Measurements from ENCODE around the gene SLC35G6.
A peak's percentile ranks its signal among the peaks of the same experiment; 100 is the strongest.

The SLC35G6 gene

GRCh38 chr17:7496470-7497183 lies 15.4 kb downstream of the SLC35G6 start:
- Histone ChIP-seq H3K4me1 (peaks cover 2% of the 10 kb centered on the region), H3K27me3 (ENCODE audit: low read depth) (no peaks in the 10 kb centered on the region), H3K36me3 (replicated peaks) (peaks cover 65% of the 10 kb centered on the region), H3K4me3 (no peak overlapping the region), H3K9me3 (no peaks in the 10 kb centered on the region)
- no peak for DNase-seq (ENCODE audit: low spot score in 2 of 2)
- in situ Hi-C loops (cut with MboI; ENCODE audit: low sequenced_read_pairs): no loop called here

GRCh38 chr17:7497228-7497627 lies 16.0 kb downstream of the SLC35G6 start:
- in situ Hi-C loops (cut with MboI; ENCODE audit: low sequenced_read_pairs): no loop called here
- Histone ChIP-seq H3K4me3 (no peak overlapping the region), H3K27me3 (ENCODE audit: low read depth) (no peaks in the 10 kb centered on the region), H3K4me1 (no peaks in the 10 kb centered on the region), H3K9me3 (no peaks in the 10 kb centered on the region), H3K36me3 (replicated peaks) (peaks cover 71% of the 10 kb centered on the region)
- DNase-seq (ENCODE audit: low spot score in 2 of 2): no peak

- H3K4me3 ChIP-seq: no peak overlapping the region
- H3K9me3 ChIP-seq: no peaks in the 10 kb centered on the region
- H3K4me1 ChIP-seq: no peaks in the 10 kb centered on the region
- peaks cover 75% of the 10 kb centered on the region for H3K36me3 ChIP-seq (replicated peaks)
- in situ Hi-C loops (cut with MboI; ENCODE audit: low sequenced_read_pairs): no loop called here
- no peaks in the 10 kb centered on the region for H3K27me3 ChIP-seq (ENCODE audit: low read depth)
- DNase-seq (ENCODE audit: low spot score in 2 of 2): no peak
These were observed 16.4 kb downstream of the SLC35G6 start for GRCh38 chr17:7497636-7498035.

- no peaks in the 10 kb centered on the region for H3K4me1 ChIP-seq
- H3K4me3 ChIP-seq: no peak overlapping the region
- DNase-seq (ENCODE audit: low spot score in 2 of 2): no peak
- in situ Hi-C loops (cut with MboI; ENCODE audit: low sequenced_read_pairs): no loop called here
- H3K36me3 ChIP-seq (replicated peaks): peaks cover 91% of the 10 kb centered on the region
- H3K27me3 ChIP-seq (ENCODE audit: low read depth): no peaks in the 10 kb centered on the region
- no peaks in the 10 kb centered on the region for H3K9me3 ChIP-seq
These were observed 17.9 kb downstream of the SLC35G6 start for GRCh38 chr17:7499161-7499560.

- in situ Hi-C loops (cut with MboI; ENCODE audit: low sequenced_read_pairs): no loop called here
- peaks cover 95% of the 10 kb centered on the region for H3K36me3 ChIP-seq (replicated peaks)
- no peak for DNase-seq (ENCODE audit: low spot score in 2 of 2)
- H3K9me3 ChIP-seq: no peaks in the 10 kb centered on the region
- no peaks in the 10 kb centered on the region for H3K4me1 ChIP-seq
- no peak overlapping the region for H3K4me3 ChIP-seq
- H3K27me3 ChIP-seq (ENCODE audit: low read depth): no peaks in the 10 kb centered on the region
These were observed 20.5 kb downstream of the SLC35G6 start for GRCh38 chr17:7501729-7502128.

GRCh38 chr17:7502171-7502847 lies 21.1 kb downstream of the SLC35G6 start:
- H3K27me3 ChIP-seq (ENCODE audit: low read depth): no peaks in the 10 kb centered on the region
- DNase-seq (ENCODE audit: low spot score in 2 of 2): no peak
- no peak overlapping the region for H3K4me3 ChIP-seq
- peaks cover 90% of the 10 kb centered on the region for H3K36me3 ChIP-seq (replicated peaks)
- no peaks in the 10 kb centered on the region for H3K4me1 ChIP-seq
- in situ Hi-C loops (cut with MboI; ENCODE audit: low sequenced_read_pairs): no loop called here
- H3K9me3 ChIP-seq: no peaks in the 10 kb centered on the region

GRCh38 chr17:7502987-7503386 lies 21.7 kb downstream of the SLC35G6 start:
- in situ Hi-C loops (cut with MboI; ENCODE audit: low sequenced_read_pairs): no loop called here
- Histone ChIP-seq H3K9me3 (no peaks in the 10 kb centered on the region), H3K27me3 (ENCODE audit: low read depth) (no peaks in the 10 kb centered on the region), H3K4me1 (no peaks in the 10 kb centered on the region), H3K4me3 (no peak overlapping the region), H3K36me3 (replicated peaks) (peaks cover 90% of the 10 kb centered on the region)
- peak in 1 of 2 experiments; percentile 37 for DNase-seq (ENCODE audit: low spot score in 2 of 2)

- Histone ChIP-seq H3K4me3 (no peak overlapping the region), H3K36me3 (replicated peaks) (peaks cover 90% of the 10 kb centered on the region), H3K9me3 (no peaks in the 10 kb centered on the region), H3K4me1 (no peaks in the 10 kb centered on the region), H3K27me3 (ENCODE audit: low read depth) (no peaks in the 10 kb centered on the region)
- no peak for DNase-seq (ENCODE audit: low spot score in 2 of 2)
- in situ Hi-C loops (cut with MboI; ENCODE audit: low sequenced_read_pairs): no loop called here
These were observed 22.3 kb downstream of the SLC35G6 start for GRCh38 chr17:7503521-7503920.

- Histone ChIP-seq H3K4me1 (no peaks in the 10 kb centered on the region), H3K36me3 (replicated peaks) (peaks cover 92% of the 10 kb centered on the region), H3K4me3 (no peak overlapping the region), H3K27me3 (ENCODE audit: low read depth) (no peaks in the 10 kb centered on the region), H3K9me3 (no peaks in the 10 kb centered on the region)
- no peak for DNase-seq (ENCODE audit: low spot score in 2 of 2)
- in situ Hi-C loops (cut with MboI; ENCODE audit: low sequenced_read_pairs): no loop called here
These were observed 26.9 kb downstream of the SLC35G6 start for GRCh38 chr17:7508145-7508544.

- H3K4me3 ChIP-seq: no peak overlapping the region
- no peaks in the 10 kb centered on the region for H3K4me1 ChIP-seq
- peaks cover 92% of the 10 kb centered on the region for H3K36me3 ChIP-seq (replicated peaks)
- in situ Hi-C loops (cut with MboI; ENCODE audit: low sequenced_read_pairs): no loop called here
- no peaks in the 10 kb centered on the region for H3K27me3 ChIP-seq (ENCODE audit: low read depth)
- no peak for DNase-seq (ENCODE audit: low spot score in 2 of 2)
- no peaks in the 10 kb centered on the region for H3K9me3 ChIP-seq
These were observed 27.6 kb downstream of the SLC35G6 start for GRCh38 chr17:7508846-7509245.

- no peak for DNase-seq (ENCODE audit: low spot score in 2 of 2)
- in situ Hi-C loops (cut with MboI; ENCODE audit: low sequenced_read_pairs): no loop called here
- H3K4me1 ChIP-seq: no peaks in the 10 kb centered on the region
- no peaks in the 10 kb centered on the region for H3K9me3 ChIP-seq
- H3K36me3 ChIP-seq (replicated peaks): peaks cover 90% of the 10 kb centered on the region
- H3K4me3 ChIP-seq: no peak overlapping the region
- no peaks in the 10 kb centered on the region for H3K27me3 ChIP-seq (ENCODE audit: low read depth)
These were observed 28.7 kb downstream of the SLC35G6 start for GRCh38 chr17:7509937-7510336.

- Histone ChIP-seq H3K27me3 (ENCODE audit: low read depth) (no peaks in the 10 kb centered on the region), H3K4me1 (no peaks in the 10 kb centered on the region), H3K36me3 (replicated peaks) (peaks cover 78% of the 10 kb centered on the region), H3K4me3 (no peak overlapping the region), H3K9me3 (no peaks in the 10 kb centered on the region)
- DNase-seq (ENCODE audit: low spot score in 2 of 2): no peak
- in situ Hi-C loops (cut with MboI; ENCODE audit: low sequenced_read_pairs): no loop called here
These were observed 29.9 kb downstream of the SLC35G6 start for GRCh38 chr17:7511108-7511507.

- H3K27me3 ChIP-seq (ENCODE audit: low read depth): no peaks in the 10 kb centered on the region
- in situ Hi-C loops (cut with MboI; ENCODE audit: low sequenced_read_pairs): no loop called here
- H3K4me1 ChIP-seq: no peaks in the 10 kb centered on the region
- H3K36me3 ChIP-seq (replicated peaks): peaks cover 73% of the 10 kb centered on the region
- H3K9me3 ChIP-seq: no peaks in the 10 kb centered on the region
- no peak overlapping the region for H3K4me3 ChIP-seq
- DNase-seq (ENCODE audit: low spot score in 2 of 2): no peak
These were observed 30.9 kb downstream of the SLC35G6 start for GRCh38 chr17:7512105-7512504.

- Histone ChIP-seq H3K27me3 (ENCODE audit: low read depth) (no peaks in the 10 kb centered on the region), H3K36me3 (replicated peaks) (peaks cover 66% of the 10 kb centered on the region), H3K9me3 (no peaks in the 10 kb centered on the region), H3K4me1 (no peaks in the 10 kb centered on the region), H3K4me3 (no peak overlapping the region)
- no peak for DNase-seq (ENCODE audit: low spot score in 2 of 2)
- in situ Hi-C loops (cut with MboI; ENCODE audit: low sequenced_read_pairs): no loop called here
These were observed 31.7 kb downstream of the SLC35G6 start for GRCh38 chr17:7512824-7513540.

All from HAP-1 (cell line).